Thoracic aorta (tissue), 2 donors: ENCODE data around the gene DAAM2. TPM values are rescaled to one million over a fixed set of nuclear protein-coding genes. Genes with fewer than 3 reads are reported as not detected.

Source experiments
- ATAC-seq: fragments of 150-250 bp; one replicate; pipeline ENCODE4 v1.8.0; 2017; ENCODE audit warnings: low read depth; ENCODE audit not compliant: insufficient number of reproducible peaks, low FRiP score
- DNase-seq: peaks from one replicate; pipeline ENCODE4 v3.0.0-alpha.2; 2020; ENCODE audit warnings: low spot score
- H3K27ac ChIP-seq, 2 donors: fragments of 200-600 bp; sonication (generic); 1 replicate in 1 of 2; 2 replicates in 1 of 2; pipeline ENCODE4 v1.5.1; 2016; ENCODE audit warnings: mild to moderate bottlenecking in 2 of 2, moderate library complexity in 2 of 2
- H3K27me3 ChIP-seq: fragments of 200-600 bp; sonication (generic); replicated peaks from 2 replicates; pipeline ENCODE4 v1.6.0; 2016; ENCODE audit warnings: mild to moderate bottlenecking; ENCODE audit not compliant: insufficient read depth
- H3K36me3 ChIP-seq: fragments of 200-600 bp; sonication (generic); one replicate; pipeline ENCODE4 v1.5.1; 2016
- H3K4me1 ChIP-seq, 2 donors: fragments of 200-600 bp; sonication (generic); 1 replicate in 1 of 2; 2 replicates in 1 of 2; pipeline versions ENCODE4 v1.5.1 to v1.6.0; 2016; ENCODE audit warnings: low read depth in 2 of 2, mild to moderate bottlenecking in 1 of 2; ENCODE audit not compliant: control insufficient read depth in 1 of 2
- H3K4me3 ChIP-seq: fragments of 200-600 bp; sonication (generic); 2 replicates; pipeline ENCODE4 v1.5.1; 2016; ENCODE audit warnings: mild to moderate bottlenecking
- H3K9me3 ChIP-seq: fragments of 200-600 bp; sonication (generic); 2 replicates; pipeline ENCODE4 v1.5.1; 2016
- total RNA-seq, 2 donors: library from RNA; depleted of rRNA; stranded (reverse); fragments of >200 nt; gene quantifications; one replicate each; pipeline versions ENCODE4 v1.1.0 to v1.2.3, GENCODE V29; 2016
- TF ChIP-seq, protein P1 (sequence below): fragments of 200-600 bp; sonication (generic); IDR thresholded peaks from one replicate; pipeline ENCODE4 v1.5.1; 2019; ENCODE audit warnings: antibody characterized with exemption

The DAAM2 gene
- total RNA-seq, 2 donors from 2014 or later, result 61.5 to 71.5 TPM

GRCh38 chr6:39801456-39802251 lies 9.5 kb downstream of the DAAM2 start:
- ATAC-seq (no peak), DNase-seq (no peak)
- H3K9me3 ChIP-seq, result no peaks in the 10 kb centered on the region
- H3K36me3 ChIP-seq, result no peaks in the 10 kb centered on the region
- TF ChIP-seq, protein P1, sequence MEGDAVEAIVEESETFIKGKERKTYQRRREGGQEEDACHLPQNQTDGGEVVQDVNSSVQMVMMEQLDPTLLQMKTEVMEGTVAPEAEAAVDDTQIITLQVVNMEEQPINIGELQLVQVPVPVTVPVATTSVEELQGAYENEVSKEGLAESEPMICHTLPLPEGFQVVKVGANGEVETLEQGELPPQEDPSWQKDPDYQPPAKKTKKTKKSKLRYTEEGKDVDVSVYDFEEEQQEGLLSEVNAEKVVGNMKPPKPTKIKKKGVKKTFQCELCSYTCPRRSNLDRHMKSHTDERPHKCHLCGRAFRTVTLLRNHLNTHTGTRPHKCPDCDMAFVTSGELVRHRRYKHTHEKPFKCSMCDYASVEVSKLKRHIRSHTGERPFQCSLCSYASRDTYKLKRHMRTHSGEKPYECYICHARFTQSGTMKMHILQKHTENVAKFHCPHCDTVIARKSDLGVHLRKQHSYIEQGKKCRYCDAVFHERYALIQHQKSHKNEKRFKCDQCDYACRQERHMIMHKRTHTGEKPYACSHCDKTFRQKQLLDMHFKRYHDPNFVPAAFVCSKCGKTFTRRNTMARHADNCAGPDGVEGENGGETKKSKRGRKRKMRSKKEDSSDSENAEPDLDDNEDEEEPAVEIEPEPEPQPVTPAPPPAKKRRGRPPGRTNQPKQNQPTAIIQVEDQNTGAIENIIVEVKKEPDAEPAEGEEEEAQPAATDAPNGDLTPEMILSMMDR, result no peak
- H3K4me3 ChIP-seq, result peak overlapping the region; percentile 25
- peak overlapping the region; percentile 26 to 39 for H3K27ac ChIP-seq
- peaks cover 24 to 90% of the 10 kb centered on the region in 2 donors for H3K4me1 ChIP-seq
- H3K27me3 ChIP-seq, result no peaks in the 10 kb centered on the region

- Histone ChIP-seq H3K27me3 (no peaks in the 10 kb centered on the region), H3K4me1 (peaks cover 28 to 76% of the 10 kb centered on the region in 2 donors), H3K4me3 (no peak overlapping the region), H3K27ac (peak overlapping the region; percentile 16 to 26), H3K36me3 (no peaks in the 10 kb centered on the region), H3K9me3 (no peaks in the 10 kb centered on the region)
- DNase-seq (no peak), ATAC-seq (no peak)
- TF ChIP-seq, protein P1, result no peak
These were observed 11.7 kb downstream of the DAAM2 start for GRCh38 chr6:39803872-39804271.

DNA sequence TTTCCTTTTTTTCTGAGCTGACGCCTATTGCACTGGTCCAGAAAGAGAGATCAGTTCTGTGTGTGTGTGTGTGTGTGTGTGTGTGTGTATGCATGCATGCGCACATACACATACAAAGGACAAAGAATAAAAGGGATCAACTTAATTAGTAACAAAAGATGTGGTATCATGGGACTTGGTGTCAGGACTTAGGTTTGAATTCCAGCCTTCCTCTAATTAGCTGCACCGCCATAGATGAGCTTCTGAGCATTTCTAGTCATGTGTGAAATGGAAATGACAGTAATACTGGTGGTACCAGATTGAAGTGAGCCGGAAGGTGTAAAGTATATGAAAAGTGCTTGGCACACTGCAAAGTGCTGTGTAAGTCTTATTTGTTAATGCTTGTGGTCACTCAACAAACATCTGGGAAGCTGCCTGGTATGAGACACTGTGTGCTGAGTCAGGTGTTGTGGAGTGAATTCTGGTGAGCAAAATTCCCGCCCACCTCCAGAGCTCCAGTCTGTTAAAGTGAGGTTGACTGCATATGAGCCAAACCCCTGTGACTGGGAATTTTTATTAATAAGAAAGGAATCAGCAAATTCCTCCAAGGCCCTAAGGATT lies 12.4 kb downstream of the DAAM2 start:
- TF ChIP-seq, protein P1, result no peak
- Histone ChIP-seq H3K4me3 (no peak overlapping the region), H3K36me3 (no peaks in the 10 kb centered on the region), H3K27me3 (no peaks in the 10 kb centered on the region), H3K9me3 (no peaks in the 10 kb centered on the region), H3K4me1 (peaks cover 31 to 76% of the 10 kb centered on the region in 2 donors), H3K27ac (peak overlapping the region in 1 of 2 donors; percentile 16)
- DNase-seq (no peak), ATAC-seq (no peak)

GRCh38 chr6:39806278-39806677 lies 14.1 kb downstream of the DAAM2 start:
- Histone ChIP-seq H3K36me3 (no peaks in the 10 kb centered on the region), H3K27ac (no peak overlapping the region), H3K4me1 (peaks cover 37 to 76% of the 10 kb centered on the region in 2 donors), H3K4me3 (no peak overlapping the region), H3K9me3 (no peaks in the 10 kb centered on the region), H3K27me3 (no peaks in the 10 kb centered on the region)
- TF ChIP-seq, protein P1, result no peak
- no peak for ATAC-seq
- DNase-seq, result no peak

DNA sequence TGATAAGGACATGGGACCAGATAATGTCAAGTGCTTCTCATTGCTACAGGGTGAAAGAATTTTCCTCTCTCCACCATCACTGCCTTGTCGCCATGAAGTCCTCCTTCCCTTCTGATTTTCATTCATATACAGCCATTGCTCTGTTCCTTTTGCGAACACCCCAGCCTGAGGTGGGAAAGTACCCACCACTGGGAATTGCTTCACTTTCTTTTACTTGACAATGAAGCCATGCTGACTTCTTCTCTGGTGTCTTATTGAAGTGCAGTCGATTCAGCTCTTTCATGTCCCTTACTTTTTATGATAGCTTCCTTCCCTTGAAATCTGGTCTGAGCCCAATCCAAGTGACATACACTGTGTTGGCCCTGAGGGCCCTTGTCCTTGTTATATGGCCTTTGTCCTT lies 16.2 kb downstream of the DAAM2 start:
- DNase-seq (no peak), ATAC-seq (no peak)
- Histone ChIP-seq H3K4me3 (no peak overlapping the region), H3K27me3 (no peaks in the 10 kb centered on the region), H3K27ac (peak overlapping the region; percentile 13 to 31), H3K36me3 (no peaks in the 10 kb centered on the region), H3K4me1 (peaks cover 47 to 76% of the 10 kb centered on the region in 2 donors), H3K9me3 (no peaks in the 10 kb centered on the region)
- TF ChIP-seq, protein P1, result no peak
